Choroid plexus epithelial cell (primary cell): Measurements from ENCODE around the gene TMEM131.
"Not testable (repeated sequence)": the region's sequence is repeated elsewhere in the genome, so short reads cannot be mapped to it uniquely, and the experiment has no call there.

Experiments used
- DNase-seq: peaks from one replicate; pipeline ENCODE4 v3.0.0-alpha.2; 2010; ENCODE audit warnings: low read depth
- H3K4me3 ChIP-seq: 2 replicates; pipeline ENCODE4 v1.5.1; 2011; ENCODE audit warnings: low read depth, mild to moderate bottlenecking, control low read depth, low read length, moderate library complexity
- CTCF ChIP-seq: conservative IDR thresholded peaks from 2 replicates; pipeline ENCODE4 v1.5.1; 2011; ENCODE audit warnings: low read depth, mild to moderate bottlenecking, control low read depth, inconsistent platforms, low read length, moderate library complexity

TMEM131 gene

GRCh38 chr2:97905294-97905693, 90.5 kb downstream of the TMEM131 start:
- H3K4me3 ChIP-seq, result no peak overlapping the region
- no peak for TF ChIP-seq CTCF
- DNase-seq, result no peak

GRCh38 chr2:97901862-97902261, 93.9 kb downstream of the TMEM131 start:
- H3K4me3 ChIP-seq, result no peak overlapping the region
- no peak for DNase-seq
- TF ChIP-seq CTCF, result no peak

DNA sequence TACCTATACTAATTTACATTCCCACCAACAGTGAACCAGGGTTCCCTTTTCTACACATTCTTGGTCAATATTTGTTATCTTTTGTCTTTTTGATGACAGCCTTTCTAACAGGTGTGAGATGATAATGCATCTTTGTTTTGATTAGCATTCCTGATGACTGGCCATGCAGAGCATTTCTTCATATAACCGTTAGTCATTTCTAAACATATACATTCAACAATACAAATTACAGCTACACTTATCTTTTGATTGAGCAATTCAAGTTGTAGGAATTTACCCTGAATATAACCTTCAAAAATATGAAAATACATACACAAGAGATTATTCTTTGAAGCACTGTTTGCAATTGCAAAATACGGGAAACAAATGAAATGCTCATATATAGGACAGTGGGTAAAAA, 94.9 kb downstream of the TMEM131 start:
- DNase-seq, result peak; percentile 59
- H3K4me3 ChIP-seq, result no peak overlapping the region
- TF ChIP-seq CTCF, result no peak

DNA sequence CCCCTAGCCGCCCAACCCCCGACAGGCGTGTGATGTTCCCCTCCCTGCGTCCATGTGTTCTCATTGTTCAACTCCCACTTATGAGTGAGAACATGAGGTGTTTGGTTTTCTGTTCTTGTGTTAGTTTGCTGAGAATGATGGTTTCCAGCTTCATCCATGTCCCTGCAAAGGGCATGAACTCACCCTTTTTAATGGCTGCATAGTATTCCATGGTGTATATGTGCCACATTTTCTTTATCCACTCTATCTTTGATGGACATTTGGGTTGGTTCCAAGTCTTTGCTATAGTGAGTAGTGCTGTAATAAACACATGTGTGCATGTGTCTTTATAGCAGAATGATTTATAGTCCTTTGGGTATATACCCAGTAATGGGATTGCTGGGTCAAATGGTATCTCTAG, 102.7 kb downstream of the TMEM131 start:
- H3K4me3 ChIP-seq, DNase-seq: not testable (repeated sequence)

DNA sequence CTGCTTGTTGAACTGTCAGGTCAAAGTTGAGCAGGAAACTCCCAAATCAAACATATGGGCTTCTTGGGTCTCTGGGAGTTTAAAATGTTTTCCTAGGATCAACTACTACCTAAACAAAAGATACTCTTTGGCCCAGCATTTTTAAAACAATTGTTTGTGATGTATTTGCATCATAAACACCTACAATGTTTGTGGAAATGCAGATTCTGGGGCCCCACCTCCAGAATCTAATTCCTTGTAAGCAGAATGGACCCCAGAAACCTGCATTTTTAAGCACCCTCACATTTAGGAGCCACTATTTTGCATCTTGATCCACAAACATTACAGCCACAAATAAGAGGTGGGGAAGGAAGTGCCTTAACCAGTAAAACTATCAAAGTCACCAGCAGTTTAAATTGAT, 104.1 kb downstream of the TMEM131 start:
- TF ChIP-seq CTCF, result no peak
- DNase-seq, result no peak

GRCh38 chr2:97889156-97889555, 106.6 kb downstream of the TMEM131 start:
- DNase-seq, result no peak
- TF ChIP-seq CTCF, result no peak
- H3K4me3 ChIP-seq, result no peak overlapping the region

More for the DNA sequence above, 104.1 kb downstream of the TMEM131 start:
- H3K4me3 ChIP-seq, result no peak overlapping the region

DNA sequence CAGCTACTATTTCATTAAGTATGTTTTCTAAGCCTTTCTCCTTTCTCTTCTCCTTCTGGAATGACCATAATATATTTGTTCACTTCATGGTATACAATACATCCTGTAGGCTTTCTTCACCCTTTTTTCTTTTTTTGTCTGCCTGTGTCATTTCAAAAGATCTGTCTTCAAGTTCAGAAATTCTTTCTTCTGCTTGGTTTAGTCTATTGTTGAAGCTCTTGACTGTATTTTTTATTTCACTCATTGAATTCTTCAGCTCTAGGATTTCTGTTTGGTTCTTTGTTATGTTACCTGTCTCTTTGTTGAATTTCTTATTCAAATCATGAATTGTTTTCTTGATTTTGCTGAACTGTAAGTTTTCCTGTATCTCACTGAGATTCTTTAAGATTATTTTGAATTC, 109.9 kb downstream of the TMEM131 start:
- no peak for TF ChIP-seq CTCF
- no peak for DNase-seq
- no peak overlapping the region for H3K4me3 ChIP-seq

DNA sequence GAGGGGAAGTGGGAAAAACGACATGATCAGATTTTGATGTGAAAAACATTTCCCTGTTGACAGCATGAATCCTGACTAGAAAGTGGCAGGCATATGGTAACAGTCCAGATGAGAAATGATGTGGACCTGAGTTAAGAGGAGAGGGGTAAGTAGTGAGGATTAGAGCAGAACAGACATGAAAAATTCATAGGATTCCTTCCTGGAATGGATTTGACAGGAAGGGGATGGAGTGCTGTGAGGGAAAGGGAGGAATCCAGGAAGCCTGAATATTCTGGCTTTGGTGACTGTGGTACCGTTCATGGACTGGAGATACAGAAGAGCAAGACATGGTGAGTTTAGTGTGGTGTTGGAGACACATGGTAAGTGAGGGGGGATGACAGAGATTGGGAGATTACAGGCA, 115.4 kb downstream of the TMEM131 start:
- no peak for DNase-seq
- H3K4me3 ChIP-seq, result no peak overlapping the region
- TF ChIP-seq CTCF, result no peak
